H9 (cell line): ENCODE measurements around the gene CSTPP1. TPM values are rescaled to one million over a fixed set of nuclear protein-coding genes. Genes with fewer than 3 reads are reported as not detected.

Experiments used
- DNase-seq: peaks from one replicate; pipeline ENCODE4 v3.0.0-alpha.2; 2017
- H2AFZ ChIP-seq: one replicate; pipeline ENCODE4 v1.6.1; 2013; ENCODE audit warnings: mild to moderate bottlenecking, low read length, control low read depth, moderate library complexity
- H2AK5ac ChIP-seq: 2 replicates; pipeline ENCODE4 v1.6.1; 2013; ENCODE audit warnings: low read length, control low read depth, mixed read lengths; ENCODE audit not compliant: insufficient read length
- H2BK120ac ChIP-seq: one replicate; pipeline ENCODE4 v1.6.1; 2013; ENCODE audit warnings: low read depth, mild to moderate bottlenecking, low read length, control low read depth, inconsistent platforms; ENCODE audit not compliant: poor library complexity, severe bottlenecking
- H2BK12ac ChIP-seq: 2 replicates; pipeline ENCODE4 v1.6.1; 2013; ENCODE audit warnings: low read length, control low read depth, mixed read lengths, low read depth; ENCODE audit not compliant: insufficient read length
- H2BK15ac ChIP-seq: 2 replicates; pipeline ENCODE4 v1.6.1; 2013; ENCODE audit warnings: low read depth, low read length, control low read depth
- H2BK20ac ChIP-seq: one replicate; pipeline ENCODE4 v1.6.1; 2013; ENCODE audit warnings: low read depth, mild to moderate bottlenecking, low read length, control low read depth, inconsistent platforms; ENCODE audit not compliant: poor library complexity, severe bottlenecking
- H2BK5ac ChIP-seq: 2 replicates; pipeline ENCODE4 v1.6.1; 2013; ENCODE audit warnings: low read length, control low read depth, mixed read lengths; ENCODE audit not compliant: insufficient read length
- H3K14ac ChIP-seq: 2 replicates; pipeline ENCODE4 v1.6.1; 2013; ENCODE audit warnings: low read length, control low read depth; ENCODE audit not compliant: insufficient read depth
- H3K18ac ChIP-seq: 2 replicates; pipeline ENCODE4 v1.6.1; 2013; ENCODE audit warnings: low read depth, mild to moderate bottlenecking, mixed read lengths, low read length, control low read depth; ENCODE audit not compliant: insufficient read length
- H3K23ac ChIP-seq: 2 replicates; pipeline ENCODE4 v1.6.1; 2013; ENCODE audit warnings: low read length, control low read depth, mixed read lengths, low read depth; ENCODE audit not compliant: insufficient read length
- H3K23me2 ChIP-seq: 2 replicates; pipeline ENCODE4 v1.6.1; 2013; ENCODE audit warnings: low read depth, mild to moderate bottlenecking, mixed read lengths, low read length, control low read depth; ENCODE audit not compliant: insufficient read length, poor library complexity, severe bottlenecking
- H3K27ac ChIP-seq: 2 replicates; pipeline ENCODE4 v1.5.1; 2013; ENCODE audit warnings: low read length, control low read depth, mixed read lengths, low read depth; ENCODE audit not compliant: insufficient read length
- H3K27me3 ChIP-seq: 2 replicates; pipeline ENCODE4 v1.6.1; 2013; ENCODE audit warnings: low read length, control low read depth, inconsistent platforms; ENCODE audit not compliant: insufficient read depth
- H3K4ac ChIP-seq: 2 replicates; pipeline ENCODE4 v1.6.1; 2013; ENCODE audit warnings: low read depth, mild to moderate bottlenecking, control low read depth, inconsistent platforms, low read length, moderate library complexity
- H3K4me1 ChIP-seq: 2 replicates; pipeline ENCODE4 v1.6.1; 2013; ENCODE audit warnings: low read length, control low read depth, inconsistent platforms; ENCODE audit not compliant: insufficient read depth
- H3K4me2 ChIP-seq: 2 replicates; pipeline ENCODE4 v1.6.1; 2013; ENCODE audit warnings: low read length, control low read depth, mixed read lengths; ENCODE audit not compliant: insufficient read length, insufficient read depth
- H3K56ac ChIP-seq: 2 replicates; pipeline ENCODE4 v1.6.1; 2013; ENCODE audit warnings: low read depth, mild to moderate bottlenecking, mixed read lengths, low read length, control low read depth; ENCODE audit not compliant: insufficient read length
- H3K79me1 ChIP-seq: 2 replicates; pipeline ENCODE4 v1.6.1; 2013; ENCODE audit warnings: low read depth, mild to moderate bottlenecking, moderate library complexity, low read length, control low read depth, inconsistent platforms; ENCODE audit not compliant: insufficient read depth, poor library complexity, severe bottlenecking
- H3K79me2 ChIP-seq: 2 replicates; pipeline ENCODE4 v1.6.1; 2013; ENCODE audit warnings: low read length, control low read depth, inconsistent platforms; ENCODE audit not compliant: insufficient read depth
- H3K9ac ChIP-seq: 2 replicates; pipeline ENCODE4 v1.6.1; 2013; ENCODE audit warnings: low read length, control low read depth, mixed read lengths; ENCODE audit not compliant: insufficient read length; ENCODE audit errors: extremely low read depth
- H3K9me3 ChIP-seq: one replicate; pipeline ENCODE4 v1.6.1; 2013; ENCODE audit warnings: low read depth, low read length, inconsistent platforms; ENCODE audit not compliant: control insufficient read depth
- H3T11ph ChIP-seq: one replicate; pipeline ENCODE4 v1.6.1; 2013; ENCODE audit warnings: mild to moderate bottlenecking, low read length, control low read depth, inconsistent platforms
- H4K20me1 ChIP-seq: one replicate; pipeline ENCODE4 v1.6.1; 2013; ENCODE audit not compliant: control insufficient read depth, insufficient read length, insufficient read depth
- H4K5ac ChIP-seq: 2 replicates; pipeline ENCODE4 v1.6.1; 2013; ENCODE audit warnings: low read depth, mild to moderate bottlenecking, mixed read lengths, low read length, control low read depth; ENCODE audit not compliant: insufficient read length
- H4K8ac ChIP-seq: replicated peaks from 2 replicates; pipeline ENCODE4 v1.6.1; 2013; ENCODE audit warnings: low read length, control low read depth, mixed read lengths, low read depth; ENCODE audit not compliant: insufficient read length
- H4K91ac ChIP-seq: 2 replicates; pipeline ENCODE4 v1.6.1; 2013; ENCODE audit warnings: low read depth, mild to moderate bottlenecking, moderate library complexity, mixed read lengths, low read length, control low read depth; ENCODE audit not compliant: insufficient read length
- H3K27ac Mint-ChIP-seq, 3 experiments: 2 replicates in 2 of 3; 3 replicates in 1 of 3; pipeline ENCODE4 v1.8.0; 2020 to 2021; ENCODE audit warnings: mixed read lengths in 3 of 3, mild to moderate bottlenecking in 1 of 3, moderate library complexity in 1 of 3
- H3K27me3 Mint-ChIP-seq: 2 replicates; pipeline ENCODE4 v1.8.0; 2021; ENCODE audit warnings: low read depth, mild to moderate bottlenecking, moderate library complexity, mixed read lengths
- H3K36me3 Mint-ChIP-seq, 3 experiments: 2 replicates in 2 of 3; 3 replicates in 1 of 3; pipeline ENCODE4 v1.8.0; 2020 to 2021; ENCODE audit warnings: low read depth in 3 of 3, mixed read lengths in 3 of 3; ENCODE audit not compliant: insufficient read depth in 1 of 3
- H3K4me1 Mint-ChIP-seq, 2 experiments: 2 replicates each; pipeline ENCODE4 v1.8.0; 2020; ENCODE audit warnings: mixed read lengths in 2 of 2
- H3K4me3 Mint-ChIP-seq, 2 experiments: 2 replicates in 1 of 2; 3 replicates in 1 of 2; pipeline ENCODE4 v1.8.0; 2020 to 2021; ENCODE audit warnings: mild to moderate bottlenecking in 2 of 2, mixed read lengths in 2 of 2, moderate library complexity in 1 of 2
- H3K9me3 Mint-ChIP-seq, 2 experiments: 2 replicates in 1 of 2; 3 replicates in 1 of 2; pipeline ENCODE4 v1.8.0; 2020; ENCODE audit warnings: mild to moderate bottlenecking in 2 of 2, mixed read lengths in 2 of 2, moderate library complexity in 1 of 2
- WGBS: extraction: QIAGEN DNeasy Blood & Tissue Kit; methylation state at CpG from one replicate; pipeline ENCODE4 v1.1.7; 2013; ENCODE audit warnings: missing lambda C conversion rate, low lambda C conversion rate, mixed read lengths; ENCODE audit not compliant: insufficient read length; ENCODE audit errors: extremely low coverage; 5-methylcytosine and 5-hydroxymethylcytosine counted together
- total RNA-seq: library from RNA; stranded (reverse); gene quantifications from 2 replicates; pipeline ENCODE4 v1.2.1, GENCODE V29; 2021
- TF ChIP-seq, protein P1 (sequence below): fragments of 200-600 bp; sonication (generic); conservative IDR thresholded peaks from 3 replicates; pipeline ENCODE4 v1.8.0; 2021; ENCODE audit warnings: antibody characterized with exemption, mild to moderate bottlenecking

Gene CSTPP1
- total RNA-seq, 1 experiment from 2014 or later, result 21.2 TPM

DNA sequence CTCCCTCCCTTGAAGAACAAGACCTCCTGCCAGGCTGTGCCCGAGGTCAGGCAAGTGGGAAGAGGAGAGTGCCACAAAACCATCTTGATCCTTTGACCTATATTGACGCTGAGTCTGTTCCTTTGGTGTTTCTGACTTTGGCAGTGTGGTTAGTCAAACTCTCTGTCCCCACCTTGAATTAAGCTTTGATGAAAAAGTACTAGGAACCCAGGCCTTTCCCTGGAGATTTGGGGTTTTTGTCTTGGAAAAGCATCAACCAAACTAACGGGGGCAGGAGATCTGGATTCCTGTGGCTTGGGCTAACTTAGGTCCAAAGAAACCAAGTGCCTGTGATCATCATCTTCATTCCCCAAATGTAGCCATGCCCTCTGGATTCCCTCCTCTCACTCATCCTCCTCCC lies 199.8 kb downstream of the CSTPP1 start:
- H2AK5ac ChIP-seq, result no peak overlapping the region
- no peak overlapping the region; a peak in 1 of 7 replicates for H3K27ac Mint-ChIP-seq
- H3K36me3 Mint-ChIP-seq, result peaks cover 2 to 11% (median 8%) of the 10 kb centered on the region in 3 experiments; a peak in 6 of 7 replicates
- no peak overlapping the region for H3K14ac ChIP-seq
- no peaks in the 10 kb centered on the region for H3K9me3 ChIP-seq
- no peak overlapping the region for H4K5ac ChIP-seq
- H3K27me3 Mint-ChIP-seq, result no peaks in the 10 kb centered on the region
- no peak overlapping the region for H3K23ac ChIP-seq
- peaks cover 0 to 10% of the 10 kb centered on the region in 2 experiments; a peak in 2 of 4 replicates for H3K4me1 Mint-ChIP-seq
- H3T11ph ChIP-seq, result no peak overlapping the region
- no peak overlapping the region for H3K56ac ChIP-seq
- DNase-seq, result no peak
- TF ChIP-seq, protein P1, sequence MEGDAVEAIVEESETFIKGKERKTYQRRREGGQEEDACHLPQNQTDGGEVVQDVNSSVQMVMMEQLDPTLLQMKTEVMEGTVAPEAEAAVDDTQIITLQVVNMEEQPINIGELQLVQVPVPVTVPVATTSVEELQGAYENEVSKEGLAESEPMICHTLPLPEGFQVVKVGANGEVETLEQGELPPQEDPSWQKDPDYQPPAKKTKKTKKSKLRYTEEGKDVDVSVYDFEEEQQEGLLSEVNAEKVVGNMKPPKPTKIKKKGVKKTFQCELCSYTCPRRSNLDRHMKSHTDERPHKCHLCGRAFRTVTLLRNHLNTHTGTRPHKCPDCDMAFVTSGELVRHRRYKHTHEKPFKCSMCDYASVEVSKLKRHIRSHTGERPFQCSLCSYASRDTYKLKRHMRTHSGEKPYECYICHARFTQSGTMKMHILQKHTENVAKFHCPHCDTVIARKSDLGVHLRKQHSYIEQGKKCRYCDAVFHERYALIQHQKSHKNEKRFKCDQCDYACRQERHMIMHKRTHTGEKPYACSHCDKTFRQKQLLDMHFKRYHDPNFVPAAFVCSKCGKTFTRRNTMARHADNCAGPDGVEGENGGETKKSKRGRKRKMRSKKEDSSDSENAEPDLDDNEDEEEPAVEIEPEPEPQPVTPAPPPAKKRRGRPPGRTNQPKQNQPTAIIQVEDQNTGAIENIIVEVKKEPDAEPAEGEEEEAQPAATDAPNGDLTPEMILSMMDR, result no peak
- H2BK12ac ChIP-seq, result no peak overlapping the region
- H3K4me3 Mint-ChIP-seq, result no peak overlapping the region
- H3K9me3 Mint-ChIP-seq, result no peaks in the 10 kb centered on the region
- no peaks in the 10 kb centered on the region for H3K4me1 ChIP-seq
- no peak overlapping the region for H2BK120ac ChIP-seq
- no peak overlapping the region for H3K4ac ChIP-seq
- WGBS, result no CpG with 5 or more reads among the region's 3 CpGs
- no peak overlapping the region for H2BK5ac ChIP-seq
- H2BK20ac ChIP-seq, result no peak overlapping the region
- H3K27me3 ChIP-seq, result no peaks in the 10 kb centered on the region
- no peak overlapping the region for H3K4me2 ChIP-seq
- H3K79me1 ChIP-seq, result no peaks in the 10 kb centered on the region
- H3K27ac ChIP-seq, result no peak overlapping the region
- no peak overlapping the region for H3K18ac ChIP-seq
- H2BK15ac ChIP-seq, result no peak overlapping the region
- H4K8ac ChIP-seq, result no peak overlapping the region
- H2AFZ ChIP-seq, result no peak overlapping the region
- no peaks in the 10 kb centered on the region for H3K79me2 ChIP-seq
- no peaks in the 10 kb centered on the region for H4K20me1 ChIP-seq
- no peaks in the 10 kb centered on the region for H3K23me2 ChIP-seq
- H3K9ac ChIP-seq, result no peak overlapping the region
- no peak overlapping the region for H4K91ac ChIP-seq
